DOHH2 (cell line): ENCODE measurements around the gene PLXNA2.

Experiments used
- H3F3A ChIP-seq: fragments of 200-600 bp; sonication (generic), shearing (Covaris generic); 2 replicates; pipeline ENCODE4 v1.6.0; 2016; ENCODE audit warnings: antibody characterized with exemption, mild to moderate bottlenecking; ENCODE audit not compliant: control insufficient read depth, insufficient read depth
- H3K27ac ChIP-seq: fragments of 200-600 bp; sonication (generic); 2 replicates; pipeline ENCODE4 v1.5.1; 2014; ENCODE audit warnings: low read depth, mild to moderate bottlenecking, low read length, moderate library complexity
- H3K27me3 ChIP-seq: fragments of 200-600 bp; sonication (generic); 2 replicates; pipeline ENCODE4 v1.6.1; 2014; ENCODE audit warnings: mild to moderate bottlenecking, low read length, mixed read lengths; ENCODE audit not compliant: control insufficient read depth
- H3K36me3 ChIP-seq: fragments of 200-600 bp; sonication (generic); 2 replicates; pipeline ENCODE4 v1.6.1; 2014; ENCODE audit warnings: mild to moderate bottlenecking, low read length, moderate library complexity, mixed read lengths; ENCODE audit not compliant: control insufficient read depth
- H3K4me1 ChIP-seq: fragments of 200-600 bp; sonication (generic); 2 replicates; pipeline ENCODE4 v1.6.1; 2014; ENCODE audit warnings: mild to moderate bottlenecking, low read length, mixed read lengths; ENCODE audit not compliant: control insufficient read depth
- H3K4me2 ChIP-seq: fragments of 200-600 bp; sonication (generic); 2 replicates; pipeline ENCODE4 v1.6.0; 2014; ENCODE audit warnings: mild to moderate bottlenecking, low read length, moderate library complexity
- H3K4me3 ChIP-seq: fragments of 200-600 bp; sonication (generic); 2 replicates; pipeline ENCODE4 v1.5.1; 2014; ENCODE audit warnings: mild to moderate bottlenecking, low read length, mixed read lengths
- H3K79me2 ChIP-seq: fragments of 200-600 bp; sonication (generic); 2 replicates; pipeline ENCODE4 v1.6.1; 2014; ENCODE audit warnings: mild to moderate bottlenecking, low read length, mixed read lengths; ENCODE audit not compliant: control insufficient read depth
- H3K9me2 ChIP-seq: fragments of 200-600 bp; sonication (generic); replicated peaks from 2 replicates; pipeline ENCODE4 v1.6.1; 2014; ENCODE audit warnings: mild to moderate bottlenecking, low read length, mixed read lengths; ENCODE audit not compliant: control insufficient read depth
- H3K9me3 ChIP-seq: fragments of 200-600 bp; sonication (generic); 2 replicates; pipeline ENCODE4 v1.6.1; 2014; ENCODE audit warnings: antibody characterized with exemption, low read length, mixed read lengths; ENCODE audit not compliant: control insufficient read depth, insufficient read depth
- H4K20me1 ChIP-seq: fragments of 200-600 bp; sonication (generic); 2 replicates; pipeline ENCODE4 v1.6.0; 2014; ENCODE audit warnings: low read depth, mild to moderate bottlenecking, antibody characterized with exemption, low read length, moderate library complexity; ENCODE audit not compliant: control insufficient read depth, insufficient read depth
- EZH2phosphoT487 ChIP-seq: fragments of 200-600 bp; sonication (generic); IDR thresholded peaks from 2 replicates; pipeline ENCODE4 v1.6.1; 2017; ENCODE audit warnings: borderline replicate concordance, mild to moderate bottlenecking, antibody characterized with exemption, low read length, moderate library complexity, mixed read lengths
- TF ChIP-seq, protein P1 (sequence below): fragments of 200-600 bp; sonication (generic); IDR thresholded peaks from one replicate; pipeline ENCODE4 v1.5.1; 2014; ENCODE audit warnings: antibody characterized with exemption, mild to moderate bottlenecking, low read depth, low read length; ENCODE audit not compliant: poor library complexity, severe bottlenecking

PLXNA2 gene

GRCh38 chr1:208190784-208191183 is 53.4 kb downstream of the PLXNA2 start:
- Histone ChIP-seq H3K4me2 (no peak overlapping the region), H4K20me1 (no peaks in the 10 kb centered on the region), H3K36me3 (no peaks in the 10 kb centered on the region), H3K4me1 (no peaks in the 10 kb centered on the region), H3K4me3 (no peak overlapping the region), H3F3A (no peaks in the 10 kb centered on the region), H3K79me2 (no peaks in the 10 kb centered on the region), H3K27me3 (peaks cover 12% of the 10 kb centered on the region; the same call in 1 of the 2 replicates), H3K9me3 (no peaks in the 10 kb centered on the region), H3K9me2 (no peaks in the 10 kb centered on the region), H3K27ac (no peak overlapping the region)
- TF ChIP-seq, protein P1, sequence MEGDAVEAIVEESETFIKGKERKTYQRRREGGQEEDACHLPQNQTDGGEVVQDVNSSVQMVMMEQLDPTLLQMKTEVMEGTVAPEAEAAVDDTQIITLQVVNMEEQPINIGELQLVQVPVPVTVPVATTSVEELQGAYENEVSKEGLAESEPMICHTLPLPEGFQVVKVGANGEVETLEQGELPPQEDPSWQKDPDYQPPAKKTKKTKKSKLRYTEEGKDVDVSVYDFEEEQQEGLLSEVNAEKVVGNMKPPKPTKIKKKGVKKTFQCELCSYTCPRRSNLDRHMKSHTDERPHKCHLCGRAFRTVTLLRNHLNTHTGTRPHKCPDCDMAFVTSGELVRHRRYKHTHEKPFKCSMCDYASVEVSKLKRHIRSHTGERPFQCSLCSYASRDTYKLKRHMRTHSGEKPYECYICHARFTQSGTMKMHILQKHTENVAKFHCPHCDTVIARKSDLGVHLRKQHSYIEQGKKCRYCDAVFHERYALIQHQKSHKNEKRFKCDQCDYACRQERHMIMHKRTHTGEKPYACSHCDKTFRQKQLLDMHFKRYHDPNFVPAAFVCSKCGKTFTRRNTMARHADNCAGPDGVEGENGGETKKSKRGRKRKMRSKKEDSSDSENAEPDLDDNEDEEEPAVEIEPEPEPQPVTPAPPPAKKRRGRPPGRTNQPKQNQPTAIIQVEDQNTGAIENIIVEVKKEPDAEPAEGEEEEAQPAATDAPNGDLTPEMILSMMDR, result no peak
- no peak for TF ChIP-seq EZH2phosphoT487

- no peaks in the 10 kb centered on the region for H3K9me3 ChIP-seq
- H3K27me3 ChIP-seq, result peaks cover 12% of the 10 kb centered on the region; the same call in 1 of the 2 replicates
- no peak overlapping the region for H3K27ac ChIP-seq
- no peaks in the 10 kb centered on the region for H4K20me1 ChIP-seq
- no peaks in the 10 kb centered on the region for H3K4me1 ChIP-seq
- no peak overlapping the region for H3K4me2 ChIP-seq
- H3K9me2 ChIP-seq, result no peaks in the 10 kb centered on the region
- H3K4me3 ChIP-seq, result no peak overlapping the region
- H3F3A ChIP-seq, result no peaks in the 10 kb centered on the region
- TF ChIP-seq, protein P1, result no peak
- no peak for TF ChIP-seq EZH2phosphoT487
- H3K36me3 ChIP-seq, result no peaks in the 10 kb centered on the region
- no peaks in the 10 kb centered on the region for H3K79me2 ChIP-seq
Observed at GRCh38 chr1:208189716-208190115, 54.5 kb downstream of the PLXNA2 start.

- no peaks in the 10 kb centered on the region for H3K9me2 ChIP-seq
- no peak overlapping the region for H3K4me2 ChIP-seq
- no peaks in the 10 kb centered on the region for H3F3A ChIP-seq
- H3K4me3 ChIP-seq, result no peak overlapping the region
- no peaks in the 10 kb centered on the region for H4K20me1 ChIP-seq
- no peaks in the 10 kb centered on the region for H3K36me3 ChIP-seq
- peaks cover 12% of the 10 kb centered on the region; the same call in 1 of the 2 replicates for H3K27me3 ChIP-seq
- no peaks in the 10 kb centered on the region for H3K9me3 ChIP-seq
- no peaks in the 10 kb centered on the region for H3K4me1 ChIP-seq
- no peak overlapping the region for H3K27ac ChIP-seq
- no peaks in the 10 kb centered on the region for H3K79me2 ChIP-seq
- TF ChIP-seq, protein P1, result no peak
- TF ChIP-seq EZH2phosphoT487, result no peak
Observed at GRCh38 chr1:208189183-208189582, 55.0 kb downstream of the PLXNA2 start.
